ENCODE results near the gene TAOK2.
"Not testable (repeated sequence)": the region's sequence is repeated elsewhere in the genome, so short reads cannot be mapped to it uniquely, and the experiment has no call there.

TAOK2 gene

DNA sequence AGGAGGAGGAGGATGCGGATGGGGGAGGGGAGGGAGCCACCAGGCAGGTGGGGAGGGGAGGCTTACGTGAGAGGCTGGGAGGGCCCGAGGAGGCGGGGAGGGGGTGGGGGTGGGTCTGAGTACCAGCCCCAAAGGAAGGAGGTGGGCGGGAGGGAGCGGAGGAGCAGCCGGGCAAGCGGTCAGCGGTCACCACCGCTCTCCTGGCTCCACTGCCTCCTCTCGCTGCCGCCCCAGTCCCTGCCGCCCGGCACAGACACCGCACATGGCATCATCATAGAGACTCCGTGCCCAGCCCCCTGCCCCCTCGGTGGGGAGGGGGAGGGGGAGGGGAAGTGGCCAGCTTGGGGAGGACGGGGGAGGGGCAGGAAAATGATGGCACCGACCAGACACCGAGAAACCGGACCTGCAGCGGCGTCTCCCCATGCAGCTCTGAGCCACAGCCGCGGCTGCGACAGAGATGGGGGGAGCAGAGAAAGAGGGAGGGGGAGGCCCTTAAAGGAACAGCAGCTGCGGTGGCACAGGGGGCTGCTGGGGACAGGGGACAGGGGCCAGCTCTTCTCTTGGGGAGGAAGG is 57.3 kb downstream of the TAOK2 start, which contains the start of gene TLCD3B:
TSS of gene TLCD3B (minus strand) at position 431 of the 573 bp plus-strand sequence. CDS start 744 bp downstream, outside the sequence.
- H3K4me3 ChIP-seq (ENCODE audit: low read depth, low read length) = no peak within 1 kb of the TSS
- no peak for TF ChIP-seq CTCF (IDR thresholded peaks at IDR 0.05; ENCODE audit: low read depth, low read length)

DNA sequence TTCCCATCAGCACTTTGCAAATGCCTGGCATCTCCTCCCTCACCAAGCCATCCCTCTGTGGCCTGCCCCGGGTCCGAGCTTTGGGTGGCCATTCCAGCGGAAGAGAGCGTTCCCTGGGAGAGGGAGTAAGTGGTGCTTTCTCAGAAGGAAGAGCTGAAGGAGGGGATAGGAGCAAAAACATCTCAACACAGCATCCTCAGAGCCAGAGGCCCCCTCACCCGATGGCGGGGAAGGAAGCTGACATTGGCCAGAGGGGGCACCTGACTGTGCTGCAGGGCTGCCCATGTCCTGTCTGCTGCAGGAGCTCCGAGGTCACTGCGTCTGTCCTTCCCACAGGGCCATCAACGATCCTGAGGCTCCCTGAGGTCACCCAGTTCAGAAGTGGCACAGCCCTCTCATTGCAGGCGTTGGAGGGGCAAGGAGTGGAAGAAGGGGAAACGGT is 57.8 kb downstream of the TAOK2 start:
- no peak for TF ChIP-seq CTCF (IDR thresholded peaks at IDR 0.05; ENCODE audit: low read depth, low read length)
- no peak overlapping the region for H3K4me3 ChIP-seq (ENCODE audit: low read depth, low read length)

DNA sequence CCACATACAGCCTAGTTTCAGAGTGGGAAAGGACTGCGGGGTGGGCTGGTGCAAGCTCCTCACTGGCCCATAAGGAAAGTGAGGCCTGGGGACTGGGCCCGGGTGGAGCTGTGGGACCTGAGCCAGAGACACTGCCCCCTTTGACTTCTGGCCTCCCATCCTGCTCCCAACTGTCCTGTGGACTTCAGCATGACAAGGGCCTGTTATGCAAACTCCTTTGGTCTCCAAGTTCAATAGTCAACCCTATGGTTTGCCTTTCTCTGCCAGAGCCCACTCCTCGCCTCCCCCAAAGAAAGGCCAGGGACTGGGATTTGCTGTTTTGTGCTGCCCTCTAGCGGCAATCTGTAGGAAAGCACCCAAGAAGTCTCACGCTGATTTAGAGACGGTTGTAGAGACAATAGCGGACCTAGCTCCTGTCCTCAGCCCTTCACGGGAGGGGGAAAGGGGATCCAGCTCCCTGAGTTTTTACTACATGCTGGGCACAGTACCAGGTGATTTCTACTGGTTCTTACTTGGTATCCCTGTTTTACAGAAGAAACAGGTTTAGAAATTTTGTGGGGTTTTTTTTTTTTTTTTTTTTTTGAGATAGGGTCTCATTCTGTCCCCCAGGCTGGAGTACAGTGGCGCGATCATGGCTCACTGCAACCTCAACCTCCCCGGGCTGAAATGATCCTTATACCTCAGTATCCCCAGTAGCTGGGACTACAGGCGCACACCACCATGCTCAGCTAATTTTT is 58.6 kb downstream of the TAOK2 start:
- H3K4me3 ChIP-seq (ENCODE audit: low read depth, low read length) = no peak overlapping the region
- TF ChIP-seq CTCF (IDR thresholded peaks at IDR 0.05; ENCODE audit: low read depth, low read length) = peak; percentile 79

GRCh38 chr16:30033270-30033669 is 59.6 kb downstream of the TAOK2 start:
- no peak overlapping the region for H3K4me3 ChIP-seq (ENCODE audit: low read depth, low read length)
- TF ChIP-seq CTCF (IDR thresholded peaks at IDR 0.05; ENCODE audit: low read depth, low read length) = no peak

GRCh38 chr16:30040221-30040620 is 66.6 kb downstream of the TAOK2 start:
- no peak for TF ChIP-seq CTCF (IDR thresholded peaks at IDR 0.05; ENCODE audit: low read depth, low read length)
- no peak overlapping the region for H3K4me3 ChIP-seq (ENCODE audit: low read depth, low read length)

DNA sequence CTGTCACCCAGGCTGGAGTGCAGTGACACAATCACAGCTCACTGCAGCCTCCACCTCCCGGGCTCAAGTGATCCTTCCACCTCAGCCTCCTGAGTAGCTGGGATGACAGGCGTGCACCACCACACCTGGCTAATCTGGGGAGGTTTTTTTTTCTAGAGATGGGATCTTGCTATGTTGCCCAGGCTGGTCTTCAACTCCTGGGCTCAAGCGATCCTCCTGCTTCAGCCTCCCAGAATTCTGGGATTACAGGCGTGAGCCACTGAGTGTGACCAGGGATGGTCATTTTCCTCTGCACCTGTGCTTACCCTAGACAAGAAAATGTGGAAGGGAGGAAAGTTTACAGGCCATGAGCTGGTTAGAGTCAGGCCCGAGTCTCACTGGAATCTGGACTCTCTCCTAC is 67.0 kb downstream of the TAOK2 start:
- not testable (repeated sequence) for H3K4me3 ChIP-seq (ENCODE audit: low read depth, low read length)

DNA sequence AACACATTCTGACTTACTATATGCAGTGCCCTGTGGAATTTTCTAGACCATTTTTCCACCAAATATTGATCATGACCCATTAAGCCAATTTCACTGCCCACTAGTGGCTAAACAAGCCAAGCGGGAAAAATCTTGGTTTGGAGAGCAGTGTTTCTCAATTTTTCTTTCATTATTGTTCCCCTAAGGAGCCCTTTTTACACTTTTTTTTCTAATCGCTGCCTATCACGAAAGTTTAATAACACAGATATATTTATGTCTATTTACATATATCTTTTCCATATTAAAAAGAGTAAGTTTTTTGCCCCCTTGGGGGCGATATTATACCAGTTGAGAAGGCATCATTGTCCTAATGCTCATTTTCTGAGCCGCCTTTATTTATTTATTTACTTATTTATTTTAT is 68.2 kb downstream of the TAOK2 start:
- H3K4me3 ChIP-seq (ENCODE audit: low read depth, low read length) = no peak overlapping the region
- peak; percentile 23; the same call in 1 of the 2 replicates for TF ChIP-seq CTCF (IDR thresholded peaks at IDR 0.05; ENCODE audit: low read depth, low read length)

All from WI38 (cell line).